Right forelimb (tissue), 1 donor: Measurements from ENCODE around the gene EMC1.
"Not testable (repeated sequence)": the region's sequence is repeated elsewhere in the genome, so short reads cannot be mapped to it uniquely, and the experiment has no call there.

Experiments
- DNase-seq: peaks from one replicate; pipeline ENCODE4 v3.0.0-alpha.2; 2018

The EMC1 gene

DNA sequence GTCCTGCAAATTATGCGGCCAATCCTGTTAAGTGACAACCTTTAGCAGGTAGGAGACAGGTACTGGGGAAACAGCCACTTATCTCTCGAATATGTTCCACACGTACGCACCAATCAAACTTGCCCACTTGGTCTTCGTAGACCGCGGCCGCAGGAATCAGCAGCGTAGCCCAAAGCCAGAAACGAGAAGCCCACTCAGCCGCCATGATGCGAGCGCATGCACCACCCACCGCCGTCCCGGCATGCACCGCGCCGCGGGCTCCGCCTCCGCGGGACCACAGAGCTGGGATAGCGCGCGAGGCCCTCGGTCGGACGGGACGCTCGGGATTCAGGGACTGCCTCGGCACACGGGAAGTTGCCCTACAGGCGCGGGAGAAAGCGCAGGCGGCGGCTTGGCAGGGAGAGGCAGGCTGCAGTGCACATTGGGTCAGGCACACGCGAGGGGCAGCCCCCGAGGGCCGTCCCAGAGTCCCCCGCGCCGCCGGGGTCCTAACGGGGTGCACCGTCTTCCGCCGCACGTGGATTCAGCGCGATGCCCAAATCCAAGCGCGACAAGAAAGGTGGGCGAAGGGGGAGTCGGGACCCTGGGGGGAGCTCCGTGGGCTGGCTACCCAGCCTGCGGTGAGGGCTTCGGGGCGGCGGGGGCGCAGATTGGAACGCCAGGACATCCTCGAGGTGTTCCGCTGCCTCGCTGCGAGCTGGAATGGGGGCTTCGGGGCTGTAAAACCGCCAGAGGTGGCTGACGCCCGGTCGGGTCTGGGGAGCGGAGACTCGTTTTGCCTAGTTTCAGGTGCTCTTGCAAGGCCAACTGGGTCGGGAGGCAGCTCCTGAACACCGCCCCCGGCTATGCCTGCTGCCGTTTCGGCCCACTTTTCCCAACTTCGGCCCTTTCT is at the start of gene EMC1, which contains the start of gene MRTO4:
TSS of gene EMC1 (minus strand) at position 220 of the 892 bp plus-strand sequence. CDS start at position 205, 15 bp downstream.
TSS of gene MRTO4 (plus strand) at position 501 of the 892 bp plus-strand sequence. CDS start at position 532, 31 bp downstream.
- DNase-seq = peak; percentile 96

DNA sequence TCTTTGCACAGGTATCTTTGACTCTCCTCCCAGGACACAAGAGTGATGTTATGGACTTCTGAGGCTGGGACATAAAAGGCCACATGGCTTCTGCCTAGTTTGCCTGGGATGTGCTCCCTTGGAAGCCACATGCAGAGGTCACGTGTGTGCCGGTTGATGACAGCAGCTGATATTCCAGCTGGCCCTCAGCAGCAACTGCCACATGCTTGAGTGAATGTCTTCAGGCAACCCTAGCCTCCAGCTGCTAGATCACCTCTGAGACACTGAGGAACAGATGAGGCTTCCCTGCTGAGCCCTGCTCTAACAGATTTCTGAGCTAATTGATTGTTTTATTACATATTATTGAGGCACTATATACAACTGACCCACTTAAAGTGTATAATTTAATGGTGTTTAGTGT is 48.9 kb upstream of the EMC1 start:
- DNase-seq = no peak

DNA sequence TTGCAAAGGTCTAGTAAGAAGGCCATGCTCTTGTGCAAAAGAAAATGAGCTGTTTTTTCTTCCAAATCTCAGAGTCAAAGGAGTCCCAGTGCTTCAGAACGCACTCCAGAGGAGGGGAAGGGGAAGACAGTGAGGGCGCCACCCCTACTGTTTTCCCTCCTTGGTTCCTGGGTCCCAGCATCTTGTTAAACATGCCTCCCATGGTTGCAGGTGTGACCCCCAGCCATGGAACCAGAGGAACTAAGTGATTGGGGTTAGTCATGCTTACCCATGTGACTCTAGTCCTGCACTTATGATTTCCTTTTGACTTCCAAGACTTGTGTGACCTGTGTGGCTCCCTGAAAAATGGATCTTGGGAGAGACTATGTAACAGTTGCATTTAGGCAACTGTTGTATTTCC is 43.3 kb upstream of the EMC1 start:
- DNase-seq = no peak

DNA sequence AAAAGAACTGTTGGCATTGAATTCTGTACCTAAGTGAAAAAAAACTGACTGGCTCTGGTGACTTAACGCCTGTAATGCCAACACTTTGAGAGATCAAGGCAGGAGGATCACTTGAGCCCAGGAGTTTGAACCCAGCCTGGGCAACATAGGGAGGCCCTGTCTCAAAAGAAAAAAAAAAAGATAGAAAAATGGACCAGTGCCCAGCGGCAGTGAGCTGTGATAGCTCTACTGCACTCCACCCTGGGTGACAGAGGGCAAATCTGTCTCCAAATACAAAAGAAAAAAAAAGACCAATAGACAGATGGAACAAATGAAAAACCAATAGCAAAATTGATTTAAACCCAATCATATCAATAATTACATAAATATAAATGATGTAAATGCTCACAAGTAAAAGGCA is 37.9 kb upstream of the EMC1 start:
- no peak for DNase-seq

DNA sequence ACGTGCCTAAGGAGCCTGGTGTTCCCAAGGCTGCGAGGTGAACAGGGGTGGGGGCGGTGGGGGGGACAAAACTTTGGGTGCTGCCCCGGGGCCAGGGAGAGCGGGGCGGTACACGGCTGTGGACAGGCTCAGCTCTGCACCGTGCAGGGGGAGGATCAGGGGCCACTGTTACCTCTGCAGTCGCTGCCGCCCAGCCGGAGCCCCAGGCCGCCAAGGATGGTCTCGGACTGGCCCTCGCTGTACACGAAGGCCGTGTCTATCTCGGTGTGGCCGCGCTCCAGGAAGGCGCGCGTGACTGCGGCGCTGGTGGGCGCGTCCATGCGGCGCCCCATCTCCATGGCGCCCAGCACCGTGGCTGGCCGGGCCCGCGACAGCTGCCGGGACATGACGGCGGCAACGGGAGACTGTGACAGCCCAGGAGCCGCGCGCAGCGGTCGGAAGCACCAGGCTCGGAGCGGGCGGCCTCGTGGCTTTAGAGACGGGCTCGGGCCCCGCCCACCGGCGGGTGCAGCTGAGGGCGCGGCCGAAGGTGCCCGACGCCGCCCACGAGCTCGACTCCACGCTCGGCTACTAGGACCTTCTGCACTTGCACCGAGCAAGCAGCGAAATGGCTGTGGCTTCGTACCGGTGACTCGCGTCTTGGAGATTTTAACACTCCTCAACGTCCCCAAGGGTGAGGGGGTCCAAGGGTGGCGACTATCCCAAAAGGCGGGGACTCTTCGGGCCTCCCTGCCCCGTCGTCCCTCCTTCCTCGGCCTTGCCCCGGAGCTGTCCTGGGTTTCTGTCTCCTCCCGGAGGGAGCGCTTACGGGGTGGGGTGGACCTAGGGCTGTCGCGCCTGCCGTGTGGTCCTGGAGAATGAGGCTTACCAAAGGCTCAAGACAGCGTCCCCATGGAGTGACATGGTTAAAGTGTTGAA is 37.3 kb upstream of the EMC1 start, which contains the start of gene AKR7A3:
TSS of gene AKR7A3 (minus strand) at position 447 of the 918 bp plus-strand sequence. CDS start at position 386, 61 bp downstream.
- DNase-seq = peak; percentile 55

DNA sequence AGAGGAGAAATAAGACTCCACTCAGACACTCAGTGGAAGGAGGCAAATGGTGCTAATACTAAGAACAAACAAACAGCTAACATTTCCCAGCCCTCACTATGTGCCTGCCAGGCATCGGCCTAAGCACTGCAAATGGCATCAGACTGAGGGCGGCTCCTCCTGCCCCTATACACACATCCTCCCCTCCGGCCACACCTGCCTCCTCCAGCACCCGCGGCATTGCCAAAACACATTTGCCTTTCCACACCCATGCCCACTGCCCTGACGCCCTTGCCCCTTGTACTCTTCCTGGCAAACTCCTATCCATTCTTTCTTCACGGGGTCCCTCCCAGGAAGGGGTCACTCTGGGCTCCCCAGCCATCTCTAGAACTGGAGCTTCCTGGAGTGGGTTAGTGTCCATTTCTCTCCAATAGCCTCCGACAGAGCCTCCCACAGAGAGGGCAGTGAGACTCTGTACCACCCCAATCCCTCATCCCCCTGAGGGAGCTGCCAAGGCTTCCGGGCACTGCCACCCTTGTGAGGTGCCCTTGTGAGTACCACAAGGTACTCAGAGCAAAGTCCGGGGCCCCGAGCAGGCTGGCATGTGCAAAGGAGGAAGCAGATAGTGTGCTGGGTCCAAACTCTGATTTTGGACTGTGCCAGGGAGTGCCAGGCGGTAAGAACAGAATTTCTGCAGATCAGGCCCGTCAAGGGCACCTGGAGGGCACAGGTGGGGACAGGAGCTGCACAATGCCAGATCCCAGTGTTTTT is 36.3 kb upstream of the EMC1 start:
- no peak for DNase-seq

DNA sequence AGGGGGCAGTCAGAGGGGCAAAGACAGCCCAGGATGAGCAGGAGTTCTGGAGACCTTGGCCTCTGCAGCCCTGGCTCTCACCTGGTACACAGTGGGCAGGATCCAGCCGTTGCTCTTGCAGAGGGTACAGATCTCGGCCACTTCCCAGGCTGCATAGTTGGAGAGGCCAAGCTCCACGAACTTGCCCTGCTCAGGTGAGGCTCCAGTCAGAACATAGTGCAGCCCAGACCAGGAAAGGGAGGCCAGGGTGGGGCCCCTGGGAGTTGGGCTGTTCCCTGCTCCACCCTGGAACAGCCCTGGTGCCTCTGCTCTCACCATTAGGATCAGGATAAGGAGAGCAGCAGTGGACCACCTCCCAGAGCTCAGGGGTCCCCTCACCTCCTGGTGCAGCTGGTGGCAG is 34.5 kb upstream of the EMC1 start:
- not testable (repeated sequence) for DNase-seq

DNA sequence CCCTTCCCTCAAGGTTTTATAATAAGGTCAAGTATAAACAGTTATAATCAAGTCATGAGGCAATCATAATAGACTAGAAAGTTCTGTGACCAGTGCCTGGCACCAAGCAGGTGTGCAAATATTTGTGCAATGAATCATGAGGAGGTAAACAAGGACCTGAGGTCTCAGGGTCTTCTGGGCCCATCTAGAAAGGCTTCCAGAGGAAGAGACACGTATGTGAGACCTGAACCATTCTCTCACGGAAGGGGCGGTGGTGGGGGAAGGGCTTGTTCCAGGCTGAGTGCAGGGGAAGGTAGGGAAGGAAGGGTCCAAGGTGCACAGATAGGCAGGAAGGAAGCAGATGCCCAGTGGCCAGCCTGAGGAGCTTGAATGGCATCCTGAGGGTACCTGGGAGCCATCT is 34.0 kb upstream of the EMC1 start:
- not testable (repeated sequence) for DNase-seq

DNA sequence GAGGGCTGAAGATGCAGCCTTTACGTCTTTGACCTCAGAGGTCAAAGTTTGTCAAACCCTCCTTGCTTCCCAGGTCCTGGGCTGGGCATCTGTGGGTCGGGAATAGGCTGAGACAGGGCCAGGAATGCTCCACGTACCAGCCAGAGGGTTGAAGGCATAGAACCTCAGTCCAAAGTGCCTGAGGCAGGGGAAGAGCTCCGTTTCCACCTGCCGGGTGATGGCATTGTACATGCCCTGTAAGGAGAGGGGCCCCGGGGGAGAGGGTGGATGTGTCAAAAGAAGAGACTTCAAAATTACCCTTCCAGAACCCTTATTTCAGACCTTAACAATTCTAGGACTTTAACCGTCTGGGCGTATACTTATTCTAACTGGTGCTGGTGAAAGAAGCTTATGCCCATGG is 33.6 kb upstream of the EMC1 start:
- no peak for DNase-seq

DNA sequence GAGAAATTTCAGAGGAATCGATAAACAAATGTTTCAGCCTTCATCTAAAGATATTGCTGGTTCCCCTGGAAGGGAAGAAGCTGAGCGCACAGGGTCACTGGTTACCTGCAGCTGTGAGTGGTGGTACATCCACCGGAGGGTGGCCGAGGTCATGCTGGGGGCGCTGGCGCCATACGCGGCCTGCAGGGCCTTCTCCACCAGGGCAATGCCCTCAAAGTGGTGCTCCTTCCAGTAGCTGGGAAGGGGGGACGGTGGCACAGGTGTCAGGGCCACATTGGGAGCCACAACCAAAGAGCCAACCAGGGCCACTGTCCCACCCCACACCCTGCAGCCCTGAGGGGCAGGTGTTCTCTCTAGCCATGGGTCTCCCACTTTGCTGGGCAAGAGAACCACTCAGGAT is 32.6 kb upstream of the EMC1 start:
- DNase-seq = no peak

DNA sequence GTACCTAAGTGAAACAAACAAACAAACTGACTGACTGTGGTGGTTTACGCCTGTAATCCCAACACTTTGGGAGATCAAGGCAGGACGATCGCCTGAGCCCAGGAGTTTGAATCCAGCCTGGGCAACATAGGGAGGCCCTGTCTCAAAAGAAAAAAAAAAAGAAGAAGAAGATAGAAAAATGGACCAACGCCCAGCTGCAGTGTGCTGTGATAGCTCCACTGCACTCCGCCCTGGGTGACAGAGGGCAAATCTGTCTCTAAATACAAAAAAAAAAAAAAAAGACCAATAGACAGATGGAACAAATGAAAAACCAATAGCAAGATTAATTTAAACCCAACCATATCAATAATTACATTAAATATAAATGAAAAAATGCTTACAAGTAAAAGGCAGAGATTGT is 23.3 kb upstream of the EMC1 start:
- DNase-seq = no peak

DNA sequence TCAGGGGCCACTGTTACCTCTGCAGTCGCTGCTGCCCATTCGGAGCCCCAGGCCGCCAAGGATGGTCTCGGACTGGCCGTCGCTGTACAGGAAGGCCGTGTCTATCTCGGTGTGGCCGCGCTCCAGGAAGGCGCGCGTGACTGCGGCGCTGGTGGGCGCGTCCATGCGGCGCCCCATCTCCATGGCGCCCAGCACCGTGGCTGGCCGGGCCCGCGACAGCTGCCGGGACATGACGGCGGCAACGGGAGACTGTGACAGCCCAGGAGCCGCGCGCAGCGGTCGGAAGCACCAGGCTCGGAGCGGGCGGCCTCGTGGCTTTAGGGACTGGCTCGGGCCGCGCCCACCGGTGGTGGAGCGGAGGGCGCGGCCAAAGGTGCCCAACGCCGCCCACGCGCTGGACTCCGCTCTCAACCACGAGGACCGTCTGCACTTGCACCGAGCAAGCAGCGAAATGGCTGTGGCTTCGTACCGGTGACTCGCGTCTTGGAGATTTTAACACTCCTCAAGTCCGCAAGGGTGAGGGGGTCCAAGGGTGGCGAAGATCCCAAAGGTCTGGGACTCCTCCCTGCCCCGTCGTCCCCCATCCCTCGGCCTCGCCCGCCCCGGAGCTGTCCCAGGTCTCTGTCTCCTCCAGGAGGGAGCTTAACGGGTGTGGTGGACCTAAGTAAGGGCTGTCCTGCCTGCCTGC is 22.7 kb upstream of the EMC1 start:
- DNase-seq = not testable (repeated sequence)

DNA sequence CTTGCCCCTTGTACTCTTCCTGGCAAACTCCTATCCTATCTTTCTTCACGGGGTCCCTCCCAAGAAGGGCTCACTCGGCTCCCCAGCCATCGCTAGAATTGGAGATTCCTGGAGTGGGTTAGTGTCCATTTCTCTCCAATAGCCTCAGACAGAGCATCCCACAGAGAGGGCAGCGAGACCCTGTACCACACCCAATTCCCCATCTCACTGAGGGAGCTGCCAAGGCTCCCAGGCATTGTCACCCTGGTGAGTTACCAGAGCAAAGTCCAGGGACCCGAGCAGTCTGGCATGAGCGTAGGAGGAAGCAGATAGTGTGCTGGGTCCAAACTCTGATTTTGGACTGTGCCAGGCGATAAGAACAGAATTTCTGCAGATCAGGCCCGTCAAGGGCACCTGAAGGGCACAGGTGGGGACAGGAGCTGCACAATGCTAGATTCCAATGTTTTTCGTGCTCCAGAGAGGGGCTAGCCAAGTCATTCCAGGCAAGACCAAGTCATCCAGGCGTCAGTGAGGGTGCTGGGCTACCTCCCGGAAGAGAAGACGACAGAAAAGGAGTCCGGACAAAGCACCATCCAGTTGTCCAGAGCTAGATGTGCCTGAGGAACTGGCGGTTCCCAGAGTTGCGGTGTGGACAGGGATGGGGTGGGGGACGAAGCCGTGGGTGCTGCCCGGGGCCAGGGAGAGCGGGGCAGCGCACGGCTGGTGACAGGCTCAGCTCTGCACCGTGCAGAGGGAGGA is 22.0 kb upstream of the EMC1 start:
- DNase-seq = no peak

DNA sequence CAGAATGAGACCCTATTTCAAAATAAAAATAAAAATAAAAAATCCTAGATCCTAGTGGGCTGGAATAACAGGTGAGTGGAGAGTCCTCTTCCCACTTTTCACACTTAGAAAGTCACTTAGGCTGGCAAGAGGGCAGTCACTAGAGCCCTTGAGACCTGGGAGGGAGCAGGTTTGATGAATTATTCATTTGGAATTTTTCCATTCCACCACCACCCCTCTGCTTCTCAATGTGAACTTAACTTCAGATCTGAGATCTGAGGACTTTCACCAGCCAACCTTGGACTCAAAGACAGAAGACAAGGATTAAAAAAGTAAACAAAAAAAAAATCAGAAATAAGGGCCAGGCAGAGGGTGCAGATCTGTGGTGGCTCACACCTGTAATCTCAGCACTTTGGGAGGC is 20.7 kb upstream of the EMC1 start:
- DNase-seq = no peak

DNA sequence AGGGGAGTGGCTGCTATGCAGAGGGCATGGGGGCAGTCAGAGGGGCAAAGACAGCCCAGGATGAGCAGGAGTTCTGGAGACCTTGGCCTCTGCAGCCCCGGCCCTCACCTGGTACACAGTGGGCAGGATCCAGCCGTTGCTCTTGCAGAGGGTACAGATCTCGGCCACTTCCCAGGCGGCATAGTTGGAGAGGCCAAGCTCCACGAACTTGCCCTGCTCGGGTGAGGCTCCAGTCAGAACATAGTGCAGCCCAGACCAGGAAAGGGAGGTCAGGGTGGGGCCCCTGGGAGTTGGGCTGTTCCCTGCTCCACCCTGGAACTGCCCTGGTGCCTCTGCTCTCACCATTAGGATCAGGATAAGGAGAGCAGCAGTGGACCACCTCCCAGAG is 19.0 kb upstream of the EMC1 start:
- DNase-seq = not testable (repeated sequence)

DNA sequence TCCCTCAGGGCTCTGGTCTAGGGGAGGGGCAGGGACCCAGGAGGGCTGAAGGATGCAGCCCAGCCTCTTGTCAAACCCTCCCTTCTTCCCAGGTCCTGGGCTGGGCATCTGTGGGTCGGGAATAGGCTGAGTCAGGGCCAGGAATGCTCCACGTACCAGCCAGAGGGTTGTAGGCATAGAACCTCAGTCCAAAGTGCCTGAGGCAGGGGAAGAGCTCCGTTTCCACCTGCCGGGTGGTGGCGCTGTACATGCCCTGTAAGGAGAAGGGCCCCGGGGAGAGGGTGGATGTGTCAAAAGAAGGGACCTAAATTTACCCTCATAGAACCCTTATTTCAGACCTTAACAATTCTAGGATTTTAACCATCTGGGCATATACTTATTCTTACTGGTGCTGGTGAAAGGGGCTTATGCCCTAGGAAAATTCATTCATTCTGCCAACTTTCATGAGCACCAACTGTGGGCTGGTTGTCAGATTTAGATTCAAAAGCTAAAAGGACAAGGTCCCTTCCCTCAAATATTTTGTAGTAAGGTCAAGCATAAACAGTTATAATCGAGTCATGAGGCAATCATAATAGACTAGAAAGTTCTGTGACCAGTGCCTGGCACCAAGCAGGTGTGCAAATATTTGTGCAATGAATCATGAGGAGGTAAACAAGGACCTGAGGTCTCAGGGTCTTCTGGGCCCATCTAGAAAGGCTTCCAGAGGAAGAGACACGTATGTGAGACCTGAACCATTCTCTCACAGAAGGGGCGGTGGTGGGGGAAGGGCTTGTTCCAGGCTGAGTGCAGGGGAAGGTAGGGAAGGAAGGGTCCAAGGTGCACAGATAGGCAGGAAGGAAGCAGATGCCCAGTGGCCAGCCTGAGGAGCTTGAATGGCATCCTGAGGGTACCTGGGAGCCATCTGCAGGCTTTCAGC is 18.4 kb upstream of the EMC1 start:
- DNase-seq = not testable (repeated sequence)

DNA sequence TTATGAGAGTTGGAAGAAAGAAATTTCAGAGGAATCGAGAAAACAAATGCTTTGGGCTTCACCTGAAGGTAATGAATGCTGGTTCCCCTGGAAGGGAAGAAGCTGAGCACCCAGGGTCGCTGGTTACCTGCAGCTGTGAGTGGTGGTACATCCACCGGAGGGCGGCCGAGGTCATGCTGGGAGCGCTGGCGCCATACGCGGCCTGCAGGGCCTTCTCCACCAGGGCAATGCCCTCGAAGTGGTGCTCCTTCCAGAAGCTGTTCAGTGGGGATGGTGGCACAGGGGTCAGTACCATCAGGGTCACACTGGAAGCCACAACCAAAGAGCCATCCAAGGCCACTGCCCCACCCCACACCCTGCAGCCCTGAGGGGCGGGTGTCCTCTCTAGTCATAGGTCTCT is 17.1 kb upstream of the EMC1 start:
- no peak for DNase-seq

DNA sequence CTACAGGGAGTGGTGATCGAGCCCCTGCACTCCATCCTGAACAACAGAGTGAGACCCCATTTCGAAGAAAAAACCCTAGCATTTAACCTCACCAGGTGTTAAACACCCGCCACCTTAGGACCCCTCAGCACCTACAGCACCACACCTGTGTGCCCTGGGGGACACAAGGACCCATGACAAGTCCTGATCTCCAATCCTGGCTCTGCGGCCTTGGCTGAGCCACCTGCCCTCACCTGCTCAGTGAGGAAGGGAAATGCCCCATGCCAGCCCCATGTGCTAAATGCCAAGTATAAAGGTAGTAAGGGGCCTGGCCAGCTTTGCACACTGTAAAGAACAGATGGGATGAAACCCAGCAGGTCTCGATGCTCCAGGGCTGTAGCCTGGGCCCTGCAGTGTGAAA is 11.4 kb upstream of the EMC1 start:
- DNase-seq = no peak

DNA sequence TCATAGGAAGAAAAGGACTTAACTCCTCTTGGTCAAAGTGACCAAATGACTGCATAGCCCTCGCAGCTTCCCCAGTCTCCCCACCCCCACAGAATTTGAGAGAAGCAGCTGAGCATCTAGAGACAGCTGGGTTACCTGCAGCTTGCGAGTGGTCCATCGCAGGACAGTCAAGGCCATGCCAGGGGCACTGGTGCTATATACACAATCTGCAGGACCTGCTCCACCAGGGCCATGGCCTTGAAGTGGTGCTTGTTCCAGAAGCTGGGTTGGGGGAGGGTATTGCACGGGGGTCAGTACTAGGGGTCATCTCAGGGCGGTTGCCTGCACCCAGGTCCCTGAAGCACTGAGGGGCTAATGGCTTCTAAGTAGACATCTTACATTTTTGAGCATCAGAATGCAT is 10.7 kb upstream of the EMC1 start:
- DNase-seq = no peak
